Muscle of arm (tissue), 12 donors: ENCODE data around the gene ELMOD3. TPM values are rescaled to one million over a fixed set of nuclear protein-coding genes. Genes with fewer than 3 reads are reported as not detected.

Source experiments
- DNase-seq: peaks from one replicate; pipeline ENCODE4 v3.0.0-alpha.2; 2013
- polyA plus RNA-seq, 12 donors: library from polyadenylated mRNA; unstranded; fragments of 120-200 nt; gene quantifications; one replicate each; pipeline ENCODE4 v1.2.1, GENCODE V29; 2013; ENCODE audit not compliant: insufficient read length in 12 of 12

Gene ELMOD3
- polyA plus RNA-seq, 12 donors, result 11.1 to 27.4 (median 14.9) TPM; not detected in 1

DNA sequence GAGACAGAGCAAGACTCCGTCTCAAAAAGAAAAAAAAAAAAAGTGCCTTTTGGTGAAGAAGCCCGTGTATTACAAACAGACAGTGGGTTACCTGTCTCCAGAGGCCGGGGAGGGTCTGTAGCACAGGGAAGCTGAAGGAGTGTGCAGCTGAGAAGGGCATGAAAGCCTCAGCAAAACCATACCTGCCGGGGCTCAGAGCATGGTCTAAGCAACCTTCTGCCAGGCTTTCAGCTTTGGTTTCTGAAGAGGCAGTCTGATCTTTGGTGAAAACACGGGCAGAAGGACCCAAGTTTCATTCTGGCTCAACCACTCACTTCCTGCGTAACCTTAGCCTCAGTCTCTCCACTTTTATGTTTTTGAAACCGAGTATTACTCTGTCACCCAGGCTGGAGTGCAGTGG, 85.4 kb downstream of the ELMOD3 start:
- no peak for DNase-seq

DNA sequence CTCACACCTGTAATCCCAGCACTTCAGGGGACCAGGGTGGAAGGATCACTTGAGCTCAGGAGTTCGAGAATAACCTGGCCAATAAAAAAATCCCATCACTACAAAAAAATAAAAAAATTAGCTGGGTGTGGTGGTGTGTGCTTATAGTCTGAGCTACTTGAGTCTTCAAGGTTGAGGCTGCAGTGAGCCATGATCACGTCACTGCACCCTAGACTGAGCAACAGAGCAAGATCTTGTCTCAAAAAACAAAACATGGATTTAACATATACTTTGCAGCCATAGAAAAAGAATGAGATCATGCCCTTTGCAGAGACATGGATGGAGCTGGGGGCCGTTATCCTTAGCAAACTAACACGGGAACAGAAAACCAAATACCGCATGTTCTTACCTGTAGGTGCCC, 86.2 kb downstream of the ELMOD3 start:
- DNase-seq, result no peak

Other genes starting within 250 kb of the ELMOD3 start
- 10 to 100 TPM in 11 of 12 donors, not detected in 1; 28.2 to 77.7 (median 35.4) TPM for gene TCF7L1, start 221.4 kb upstream of the ELMOD3 start, polyA plus RNA-seq
- gene TGOLN2, start 26.8 kb upstream of the ELMOD3 start, polyA plus RNA-seq, result 10 to 100 TPM in 11 of 12 donors, not detected in 1; 62.0 to 93.9 (median 70.7) TPM
- 10 to 100 TPM in 11 of 12 donors, not detected in 1; 11.9 to 21.6 (median 14.7) TPM for gene RETSAT, start 241 bp upstream of the ELMOD3 start, polyA plus RNA-seq
- gene CAPG, start 55.6 kb downstream of the ELMOD3 start, polyA plus RNA-seq, result 10 to 100 TPM in 10 of 12 donors, 1 to 10 TPM in 1, not detected in 1; 8.7 to 80.7 (median 22.0) TPM
- 1 to 10 TPM in 2 of 12 donors, under 1 TPM in 8, not detected in 2; 0.21 to 1.5 (median 0.62) TPM for gene SH2D6, start 63.9 kb downstream of the ELMOD3 start, polyA plus RNA-seq
- 100 to 1,000 TPM in 11 of 12 donors, not detected in 1; 145 to 284 (median 207) TPM for gene MAT2A, start 184.4 kb downstream of the ELMOD3 start, polyA plus RNA-seq
- gene GGCX, start 206.7 kb downstream of the ELMOD3 start, polyA plus RNA-seq, result 10 to 100 TPM in 11 of 12 donors, not detected in 1; 10.1 to 26.8 (median 23.1) TPM
- 10 to 100 TPM in 10 of 12 donors, 1 to 10 TPM in 1, not detected in 1; 9.6 to 34.0 (median 13.7) TPM for gene VAMP8, start 222.8 kb downstream of the ELMOD3 start, polyA plus RNA-seq
- gene VAMP5, start 229.7 kb downstream of the ELMOD3 start, polyA plus RNA-seq, result 10 to 100 TPM in 11 of 12 donors, not detected in 1; 19.4 to 44.4 (median 38.0) TPM
- gene RNF181, start 241.0 kb downstream of the ELMOD3 start, polyA plus RNA-seq, result 10 to 100 TPM in 11 of 12 donors, not detected in 1; 50.8 to 72.4 (median 61.3) TPM
- gene TMEM150A, start 247.9 kb downstream of the ELMOD3 start, polyA plus RNA-seq, result 10 to 100 TPM in 2 of 12 donors, 1 to 10 TPM in 9, not detected in 1; 7.3 to 25.4 (median 8.8) TPM